IPS-18c (cell line): Measurements from ENCODE around the gene TXNRD2.
"Not testable (repeated sequence)": the region's sequence is repeated elsewhere in the genome, so short reads cannot be mapped to it uniquely, and the experiment has no call there.

Source experiments
- H3K4me3 ChIP-seq: 2 replicates; pipeline ENCODE4 v1.7.0; 2013; ENCODE audit warnings: low read depth, mild to moderate bottlenecking, low read length, moderate library complexity; ENCODE audit not compliant: insufficient read depth
- H3K9me3 ChIP-seq: one replicate; pipeline ENCODE4 v1.6.1; 2013; ENCODE audit warnings: mild to moderate bottlenecking, low read length, moderate library complexity; ENCODE audit not compliant: control insufficient read depth, insufficient read depth

Gene TXNRD2

GRCh38 chr22:19843107-19843856, 98.3 kb downstream of the TXNRD2 start:
- Histone ChIP-seq H3K4me3 (no peak overlapping the region), H3K9me3 (peaks cover 2% of the 10 kb centered on the region)

GRCh38 chr22:19842393-19843106, 99.1 kb downstream of the TXNRD2 start:
- peaks cover 2% of the 10 kb centered on the region for H3K9me3 ChIP-seq
- no peak overlapping the region for H3K4me3 ChIP-seq

GRCh38 chr22:19841641-19842392, 99.8 kb downstream of the TXNRD2 start:
- Histone ChIP-seq H3K4me3 (no peak overlapping the region), H3K9me3 (no peaks in the 10 kb centered on the region)

GRCh38 chr22:19840955-19841640, 100.5 kb downstream of the TXNRD2 start:
- Histone ChIP-seq H3K9me3 (no peaks in the 10 kb centered on the region), H3K4me3 (no peak overlapping the region)

- H3K4me3 ChIP-seq, result no peak overlapping the region
- no peaks in the 10 kb centered on the region for H3K9me3 ChIP-seq
Observed at GRCh38 chr22:19840059-19840458, 101.6 kb downstream of the TXNRD2 start.

GRCh38 chr22:19837915-19838314, 103.7 kb downstream of the TXNRD2 start:
- Histone ChIP-seq H3K4me3 (no peak overlapping the region), H3K9me3 (no peaks in the 10 kb centered on the region)

GRCh38 chr22:19836512-19836911, 105.1 kb downstream of the TXNRD2 start:
- Histone ChIP-seq H3K9me3 (no peaks in the 10 kb centered on the region), H3K4me3 (no peak overlapping the region)

- Histone ChIP-seq H3K9me3 (no peaks in the 10 kb centered on the region), H3K4me3 (no peak overlapping the region)
Observed at GRCh38 chr22:19834599-19834998, 107.0 kb downstream of the TXNRD2 start.

GRCh38 chr22:19833327-19833726, 108.3 kb downstream of the TXNRD2 start:
- not testable (repeated sequence) for H3K4me3 ChIP-seq, H3K9me3 ChIP-seq

GRCh38 chr22:19832476-19833108, 109.0 kb downstream of the TXNRD2 start:
- Histone ChIP-seq H3K4me3 (no peak overlapping the region), H3K9me3 (no peaks in the 10 kb centered on the region)

GRCh38 chr22:19831979-19832378, 109.6 kb downstream of the TXNRD2 start:
- not testable (repeated sequence) for H3K4me3 ChIP-seq, H3K9me3 ChIP-seq

- H3K4me3 ChIP-seq, result no peak overlapping the region
- H3K9me3 ChIP-seq, result no peaks in the 10 kb centered on the region
Observed at GRCh38 chr22:19831016-19831415, 110.6 kb downstream of the TXNRD2 start.

- Histone ChIP-seq H3K9me3 (no peaks in the 10 kb centered on the region), H3K4me3 (no peak overlapping the region)
Observed at GRCh38 chr22:19828035-19828401, 113.6 kb downstream of the TXNRD2 start.

- H3K9me3 ChIP-seq, result no peaks in the 10 kb centered on the region
Observed at GRCh38 chr22:19827341-19828034, 114.1 kb downstream of the TXNRD2 start.

GRCh38 chr22:19826619-19826950, 115.0 kb downstream of the TXNRD2 start:
- Histone ChIP-seq H3K9me3 (no peaks in the 10 kb centered on the region), H3K4me3 (no peak overlapping the region)

More at GRCh38 chr22:19827341-19828034, 114.1 kb downstream of the TXNRD2 start:
- H3K4me3 ChIP-seq, result no peak overlapping the region

- no peak overlapping the region for H3K4me3 ChIP-seq
Observed at GRCh38 chr22:19825904-19826618, 115.6 kb downstream of the TXNRD2 start.

More at GRCh38 chr22:19825904-19826618, 115.6 kb downstream of the TXNRD2 start:
- no peaks in the 10 kb centered on the region for H3K9me3 ChIP-seq
